Measurements from ENCODE around the gene CAMK1.

DNA sequence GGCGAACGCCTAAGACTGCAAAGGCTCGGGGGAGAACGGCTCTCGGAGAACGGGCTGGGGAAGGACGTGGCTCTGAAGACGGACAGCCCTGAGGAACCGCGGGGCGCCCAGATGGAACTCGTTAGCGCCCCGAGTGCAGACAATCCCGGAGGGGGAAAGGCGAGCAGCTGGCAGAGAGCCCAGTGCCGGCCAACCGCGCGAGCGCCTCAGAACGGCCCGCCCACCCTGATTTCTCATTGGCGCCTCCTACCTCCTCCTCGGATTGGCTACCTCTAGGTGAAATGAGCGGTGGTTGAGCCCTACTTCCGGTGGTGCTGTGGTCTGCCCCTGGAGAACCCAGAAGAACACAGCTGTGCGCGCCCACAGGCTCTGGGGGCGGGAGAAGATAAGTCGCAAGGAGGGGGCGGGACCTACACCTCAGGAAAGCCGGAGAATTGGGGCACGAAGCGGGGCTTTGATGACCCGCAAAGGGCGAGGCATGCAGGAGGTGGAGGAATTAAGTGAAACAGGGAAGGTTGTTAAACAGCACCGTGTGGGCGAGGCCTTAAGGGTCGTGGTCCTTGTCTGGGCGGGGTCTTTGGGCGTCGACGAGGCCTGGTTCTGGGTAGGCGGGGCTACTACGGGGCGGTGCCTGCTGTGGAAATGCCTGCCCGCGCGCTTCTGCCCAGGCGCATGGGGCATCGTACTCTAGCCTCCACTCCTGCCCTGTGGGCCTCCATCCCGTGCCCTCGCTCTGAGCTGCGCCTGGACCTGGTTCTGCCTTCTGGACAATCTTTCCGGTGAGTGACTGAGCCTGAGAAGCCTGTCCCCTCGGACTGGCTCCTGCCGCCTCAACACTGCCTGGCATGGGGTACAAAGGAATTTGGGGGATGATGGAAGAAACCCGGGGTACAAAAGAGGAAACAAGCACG is 19.8 kb downstream of the CAMK1 start, which contains the start of gene OGG1:
- peak; percentile 71 for TF ChIP-seq POLR2A (IDR thresholded peaks at IDR 0.05; ENCODE audit: low read length)
- no peak for TF ChIP-seq GATA1 (IDR thresholded peaks at IDR 0.05; ENCODE audit: low read depth, low read length)

Measured in erythroblast (primary cell).